Osteoblast (primary cell): ENCODE results near the gene CEP85. TPM values are rescaled to one million over a fixed set of nuclear protein-coding genes. Genes with fewer than 3 reads are reported as not detected.
"Not testable (repeated sequence)": the region's sequence is repeated elsewhere in the genome, so short reads cannot be mapped to it uniquely, and the experiment has no call there.

ENCODE experiments used
- DNase-seq: peaks from one replicate; pipeline ENCODE4 v3.0.0; 2011; ENCODE audit warnings: low spot score, mixed read lengths; ENCODE audit not compliant: insufficient read length; ENCODE audit errors: missing footprints
- H2AFZ ChIP-seq: 2 replicates; pipeline ENCODE4 v1.6.0; 2011; ENCODE audit warnings: mild to moderate bottlenecking, low read length
- H3K27ac ChIP-seq: 2 replicates; pipeline ENCODE4 v1.5.1; 2011; ENCODE audit warnings: mild to moderate bottlenecking, low read depth, low read length, moderate library complexity
- H3K27me3 ChIP-seq: 2 replicates; pipeline ENCODE4 v1.6.0; 2012; ENCODE audit warnings: mild to moderate bottlenecking, control low read depth, inconsistent platforms, low read length, moderate library complexity; ENCODE audit not compliant: insufficient read depth
- H3K36me3 ChIP-seq: 2 replicates; pipeline ENCODE4 v1.5.1; 2011; ENCODE audit warnings: mild to moderate bottlenecking, low read length, control low read depth, moderate library complexity; ENCODE audit not compliant: insufficient read depth
- H3K4me1 ChIP-seq: 2 replicates; pipeline ENCODE4 v1.5.1; 2011; ENCODE audit warnings: mild to moderate bottlenecking, low read length, control low read depth, moderate library complexity; ENCODE audit not compliant: insufficient read depth
- H3K4me2 ChIP-seq: 2 replicates; pipeline ENCODE4 v1.6.0; 2011; ENCODE audit warnings: mild to moderate bottlenecking, low read length; ENCODE audit not compliant: insufficient read depth
- H3K4me3 ChIP-seq: fragments of 200-600 bp; sonication (generic); 3 replicates; pipeline ENCODE4 v1.5.1; 2012; ENCODE audit warnings: mild to moderate bottlenecking, low read length, inconsistent platforms; ENCODE audit not compliant: insufficient read depth
- H3K79me2 ChIP-seq: 2 replicates; pipeline ENCODE4 v1.6.0; 2012; ENCODE audit warnings: mild to moderate bottlenecking, low read length, control low read depth, inconsistent platforms; ENCODE audit not compliant: insufficient read depth
- H3K9me3 ChIP-seq: 2 replicates; pipeline ENCODE4 v1.5.1; 2011; ENCODE audit warnings: low read depth, low read length, control low read depth
- H4K20me1 ChIP-seq: 2 replicates; pipeline ENCODE4 v1.6.0; 2012; ENCODE audit warnings: mild to moderate bottlenecking, low read length, control low read depth; ENCODE audit not compliant: insufficient read depth
- CTCF ChIP-seq: IDR thresholded peaks from 2 replicates; pipeline ENCODE4 v1.5.1; 2011; ENCODE audit warnings: mild to moderate bottlenecking, low read depth, low read length, moderate library complexity; ENCODE audit errors: extremely low read depth
- total RNA-seq: library from RNA; depleted of rRNA; stranded (reverse); fragments of >200 nt; gene quantifications from 2 replicates; pipeline ENCODE4 v1.2.3, GENCODE V29; 2012

Gene CEP85
- total RNA-seq, 1 donor = 8.0 TPM

DNA sequence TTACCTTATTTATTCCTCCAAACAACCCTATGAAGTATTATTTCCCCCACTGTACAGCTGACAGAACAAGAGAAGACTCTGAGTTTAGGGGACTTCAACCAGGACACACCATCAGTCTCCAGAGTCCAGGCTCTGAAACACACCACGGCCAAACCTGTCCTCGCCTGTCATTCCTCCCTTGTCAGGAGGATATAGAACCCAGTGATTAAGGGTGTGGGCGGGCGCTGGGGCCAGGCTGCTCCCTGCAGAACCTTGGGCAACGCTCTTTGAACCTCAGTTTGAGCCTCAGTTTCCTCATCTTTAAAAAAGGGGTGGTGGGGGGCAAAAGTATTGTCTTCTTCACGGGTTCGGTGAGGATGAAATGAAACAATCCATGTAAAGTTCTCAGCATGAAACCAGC is 9.4 kb upstream of the CEP85 start:
- Histone ChIP-seq H3K27me3 (peaks cover 61% of the 10 kb centered on the region), H4K20me1 (no peaks in the 10 kb centered on the region), H3K4me3 (no peak overlapping the region), H3K4me1 (peaks cover 3% of the 10 kb centered on the region), H2AFZ (no peak overlapping the region), H3K36me3 (no peaks in the 10 kb centered on the region), H3K27ac (no peak overlapping the region), H3K9me3 (no peaks in the 10 kb centered on the region), H3K4me2 (no peak overlapping the region), H3K79me2 (no peaks in the 10 kb centered on the region)
- DNase-seq = no peak
- TF ChIP-seq CTCF = no peak

- peak; percentile 88 for DNase-seq
- H3K4me1 ChIP-seq = peaks cover 3% of the 10 kb centered on the region
- no peak overlapping the region for H3K27ac ChIP-seq
- no peaks in the 10 kb centered on the region for H3K79me2 ChIP-seq
- H3K9me3 ChIP-seq = no peaks in the 10 kb centered on the region
- peak overlapping the region; percentile 78 for H3K4me2 ChIP-seq
- H3K4me3 ChIP-seq = peak overlapping the region; percentile 55
- H3K27me3 ChIP-seq = peaks cover 61% of the 10 kb centered on the region
- peak overlapping the region; percentile 81 for H2AFZ ChIP-seq
- H3K36me3 ChIP-seq = no peaks in the 10 kb centered on the region
- no peaks in the 10 kb centered on the region for H4K20me1 ChIP-seq
- TF ChIP-seq CTCF = no peak
Observed at GRCh38 chr1:26225033-26225831, 8.8 kb upstream of the CEP85 start.

DNA sequence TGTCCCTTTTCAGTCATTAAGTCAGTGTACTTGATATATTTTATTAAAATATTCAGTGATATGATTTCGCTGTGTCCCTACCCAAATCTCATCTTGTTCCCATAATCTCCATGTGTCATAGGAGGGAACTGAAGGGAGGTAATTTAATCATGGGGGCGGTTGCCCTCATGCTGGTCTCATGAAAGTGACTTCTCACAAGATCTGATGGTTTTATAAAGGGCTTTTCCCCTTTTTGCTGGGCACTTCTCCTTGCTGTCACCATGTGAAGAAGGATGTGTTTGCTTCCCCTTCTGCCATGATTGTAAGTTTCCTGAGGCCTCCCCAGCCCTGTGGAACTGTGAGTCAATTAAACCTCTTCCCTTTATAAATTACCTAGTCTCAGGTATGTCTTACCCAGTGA is 3.3 kb upstream of the CEP85 start:
- DNase-seq, H3K4me2 ChIP-seq, H3K36me3 ChIP-seq, H2AFZ ChIP-seq, H3K4me1 ChIP-seq, H3K4me3 ChIP-seq, H3K9me3 ChIP-seq, H4K20me1 ChIP-seq, H3K27ac ChIP-seq: not testable (repeated sequence)
- Histone ChIP-seq H3K79me2 (peaks cover 11% of the 10 kb centered on the region), H3K27me3 (peaks cover 17% of the 10 kb centered on the region)

DNA sequence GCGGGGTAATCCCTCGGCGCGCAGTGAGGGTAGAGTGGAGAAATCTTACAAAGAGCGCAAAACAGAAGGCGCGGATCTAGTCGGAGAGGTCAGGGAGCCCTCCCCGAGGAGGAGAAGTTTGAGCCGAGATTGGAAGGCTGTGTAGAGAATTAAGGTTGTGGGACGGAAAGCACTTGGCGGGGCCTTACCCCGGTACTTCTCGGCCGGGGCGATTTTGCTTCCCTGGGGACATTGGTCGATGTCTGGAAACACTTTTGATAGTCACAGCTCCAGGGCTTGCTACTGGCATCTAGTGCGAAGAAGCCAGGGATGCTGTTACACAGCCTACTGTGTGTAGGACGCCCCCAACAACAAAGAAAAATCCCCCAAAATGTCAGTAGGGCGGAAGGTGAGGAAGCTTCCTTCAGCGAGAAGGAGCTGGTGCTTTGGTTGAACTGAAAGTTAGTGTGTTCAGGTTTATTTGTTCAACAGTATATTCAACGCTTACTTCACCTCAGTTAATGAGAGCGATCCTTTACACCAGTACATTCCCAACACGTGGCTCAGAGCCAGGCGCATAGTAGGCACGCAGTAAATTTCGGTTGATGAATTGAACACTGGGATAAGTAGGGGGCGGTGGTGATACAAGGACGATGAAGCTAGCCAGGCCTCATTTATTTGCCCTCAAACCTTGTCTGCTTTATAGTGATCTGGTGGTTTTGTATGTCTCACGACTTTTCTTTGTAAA is 807 bp downstream of the CEP85 start:
- peaks cover 52% of the 10 kb centered on the region for H3K79me2 ChIP-seq
- peak; percentile 80 for DNase-seq

More for the DNA sequence above, 807 bp downstream of the CEP85 start:
- Histone ChIP-seq H3K4me1 (peaks cover 24% of the 10 kb centered on the region), H3K36me3 (no peaks in the 10 kb centered on the region), H2AFZ (peak overlapping the region; percentile 97), H3K4me3 (peak overlapping the region; percentile 92), H3K27ac (peak overlapping the region; percentile 79), H4K20me1 (no peaks in the 10 kb centered on the region), H3K9me3 (no peaks in the 10 kb centered on the region), H3K27me3 (no peaks in the 10 kb centered on the region), H3K4me2 (peak overlapping the region; percentile 87)
- TF ChIP-seq CTCF = no peak
